Fibroblast of mammary gland (primary cell): Measurements from ENCODE around the gene KIF22.

Experiments used
- DNase-seq: peaks from one replicate; pipeline ENCODE4 v3.0.0-alpha.2; 2010; ENCODE audit warnings: low read depth
- H3K4me3 ChIP-seq: 2 replicates; pipeline ENCODE4 v1.5.1; 2011; ENCODE audit warnings: low read depth, mild to moderate bottlenecking, low read length, moderate library complexity; ENCODE audit not compliant: control insufficient read depth
- TF ChIP-seq, protein P1 (sequence below): conservative IDR thresholded peaks from 2 replicates; pipeline ENCODE4 v1.5.1; 2011; ENCODE audit warnings: low read depth, low read length, inconsistent platforms; ENCODE audit not compliant: control insufficient read depth, insufficient read depth

KIF22 gene

GRCh38 chr16:29790183-29790948, at the start of gene KIF22:
TSS of gene KIF22 (plus strand) at chr16:29790751. CDS start at chr16:29790760, 9 bp downstream.
- TF ChIP-seq, protein P1, sequence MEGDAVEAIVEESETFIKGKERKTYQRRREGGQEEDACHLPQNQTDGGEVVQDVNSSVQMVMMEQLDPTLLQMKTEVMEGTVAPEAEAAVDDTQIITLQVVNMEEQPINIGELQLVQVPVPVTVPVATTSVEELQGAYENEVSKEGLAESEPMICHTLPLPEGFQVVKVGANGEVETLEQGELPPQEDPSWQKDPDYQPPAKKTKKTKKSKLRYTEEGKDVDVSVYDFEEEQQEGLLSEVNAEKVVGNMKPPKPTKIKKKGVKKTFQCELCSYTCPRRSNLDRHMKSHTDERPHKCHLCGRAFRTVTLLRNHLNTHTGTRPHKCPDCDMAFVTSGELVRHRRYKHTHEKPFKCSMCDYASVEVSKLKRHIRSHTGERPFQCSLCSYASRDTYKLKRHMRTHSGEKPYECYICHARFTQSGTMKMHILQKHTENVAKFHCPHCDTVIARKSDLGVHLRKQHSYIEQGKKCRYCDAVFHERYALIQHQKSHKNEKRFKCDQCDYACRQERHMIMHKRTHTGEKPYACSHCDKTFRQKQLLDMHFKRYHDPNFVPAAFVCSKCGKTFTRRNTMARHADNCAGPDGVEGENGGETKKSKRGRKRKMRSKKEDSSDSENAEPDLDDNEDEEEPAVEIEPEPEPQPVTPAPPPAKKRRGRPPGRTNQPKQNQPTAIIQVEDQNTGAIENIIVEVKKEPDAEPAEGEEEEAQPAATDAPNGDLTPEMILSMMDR, result peak; percentile 49
- peak within 1 kb of the TSS; percentile 94 for H3K4me3 ChIP-seq
- peak; percentile 98 for DNase-seq

DNA sequence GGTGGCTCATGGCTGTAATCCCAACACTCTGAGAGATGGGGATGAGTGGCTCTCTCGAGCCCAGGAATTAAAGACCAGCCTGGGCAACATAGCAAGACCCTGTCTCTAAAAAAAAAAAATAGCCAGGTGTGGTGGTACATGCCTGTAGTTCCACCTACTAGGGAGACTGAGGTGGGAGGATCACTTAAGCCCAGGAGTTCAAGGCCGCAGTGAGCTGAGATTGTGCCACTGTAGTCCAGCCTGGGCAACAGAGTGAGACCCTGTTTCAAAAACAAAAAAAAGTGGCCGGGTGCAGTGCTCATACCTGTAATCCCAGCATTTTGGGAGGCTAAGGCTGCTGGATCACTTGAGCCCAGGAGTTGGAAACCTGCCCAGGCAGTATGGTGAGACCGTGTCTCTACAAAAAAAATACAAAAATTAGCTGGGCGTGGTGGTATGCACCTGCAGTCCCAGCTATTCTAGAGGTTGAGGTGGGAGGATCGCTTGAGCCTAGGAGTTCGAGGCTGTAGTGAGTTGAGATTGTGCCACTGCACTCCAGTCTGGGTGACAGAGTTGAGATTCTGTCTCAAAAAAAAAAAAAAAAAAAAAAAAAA, 47.8 kb upstream of the KIF22 start:
- TF ChIP-seq, protein P1, result no peak
- H3K4me3 ChIP-seq, result no peak overlapping the region
- DNase-seq, result no peak

GRCh38 chr16:29743475-29743826, 47.1 kb upstream of the KIF22 start:
- DNase-seq, result no peak
- TF ChIP-seq, protein P1, result no peak
- no peak overlapping the region for H3K4me3 ChIP-seq

DNA sequence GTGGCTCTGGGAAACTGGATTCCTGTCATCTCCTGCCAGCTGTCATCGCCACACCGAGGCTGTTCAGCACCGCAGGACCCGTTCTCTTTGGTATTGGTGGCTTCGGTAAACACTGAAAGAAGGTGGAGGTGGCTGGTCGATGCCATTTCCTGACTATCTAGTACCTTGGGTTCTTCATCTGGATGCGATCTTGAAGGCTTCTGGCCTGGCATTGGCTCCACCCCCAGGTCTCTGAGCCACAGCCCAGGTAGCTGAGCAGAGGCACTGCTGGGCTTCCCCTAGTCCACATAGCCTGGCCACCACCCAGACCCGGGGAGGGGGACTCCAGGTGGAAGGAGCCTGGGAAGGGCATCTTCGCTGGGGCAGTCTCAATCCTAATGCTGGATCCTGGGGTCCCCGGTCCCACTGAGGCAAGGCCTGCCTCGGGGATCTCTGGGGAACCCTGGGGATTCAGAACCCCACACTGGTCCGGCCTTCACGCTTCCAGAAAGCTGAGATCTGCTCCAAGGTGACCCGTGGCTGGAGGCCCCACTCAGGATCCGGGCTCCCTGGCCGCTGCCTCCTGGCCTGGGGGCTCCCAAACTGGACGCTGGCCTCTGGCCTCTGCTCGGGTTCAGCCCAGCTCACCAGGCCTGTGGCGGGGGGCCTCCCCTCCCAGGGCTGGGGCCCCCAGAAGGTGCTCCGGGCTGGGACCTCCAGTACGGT, 46.6 kb upstream of the KIF22 start:
- DNase-seq, result no peak
- no peak overlapping the region for H3K4me3 ChIP-seq
- TF ChIP-seq, protein P1, result no peak

- TF ChIP-seq, protein P1, result no peak
- DNase-seq, result no peak
- H3K4me3 ChIP-seq, result no peak overlapping the region
These were observed 45.9 kb upstream of the KIF22 start for GRCh38 chr16:29744541-29745101.

GRCh38 chr16:29745121-29745852, 45.3 kb upstream of the KIF22 start:
- no peak overlapping the region for H3K4me3 ChIP-seq
- DNase-seq, result no peak

More at GRCh38 chr16:29745121-29745852, 45.3 kb upstream of the KIF22 start:
- TF ChIP-seq, protein P1, result no peak
